Amygdala (tissue), 56 donors: ENCODE measurements around the gene PGAM1.
"Not testable (repeated sequence)": the region's sequence is repeated elsewhere in the genome, so short reads cannot be mapped to it uniquely, and the experiment has no call there.

Experiments used
- DNase-seq, 56 donors: peaks; one replicate each; lab custom pipeline; 2025; lab: John Stamatoyannopoulos, UW

Gene PGAM1

DNA sequence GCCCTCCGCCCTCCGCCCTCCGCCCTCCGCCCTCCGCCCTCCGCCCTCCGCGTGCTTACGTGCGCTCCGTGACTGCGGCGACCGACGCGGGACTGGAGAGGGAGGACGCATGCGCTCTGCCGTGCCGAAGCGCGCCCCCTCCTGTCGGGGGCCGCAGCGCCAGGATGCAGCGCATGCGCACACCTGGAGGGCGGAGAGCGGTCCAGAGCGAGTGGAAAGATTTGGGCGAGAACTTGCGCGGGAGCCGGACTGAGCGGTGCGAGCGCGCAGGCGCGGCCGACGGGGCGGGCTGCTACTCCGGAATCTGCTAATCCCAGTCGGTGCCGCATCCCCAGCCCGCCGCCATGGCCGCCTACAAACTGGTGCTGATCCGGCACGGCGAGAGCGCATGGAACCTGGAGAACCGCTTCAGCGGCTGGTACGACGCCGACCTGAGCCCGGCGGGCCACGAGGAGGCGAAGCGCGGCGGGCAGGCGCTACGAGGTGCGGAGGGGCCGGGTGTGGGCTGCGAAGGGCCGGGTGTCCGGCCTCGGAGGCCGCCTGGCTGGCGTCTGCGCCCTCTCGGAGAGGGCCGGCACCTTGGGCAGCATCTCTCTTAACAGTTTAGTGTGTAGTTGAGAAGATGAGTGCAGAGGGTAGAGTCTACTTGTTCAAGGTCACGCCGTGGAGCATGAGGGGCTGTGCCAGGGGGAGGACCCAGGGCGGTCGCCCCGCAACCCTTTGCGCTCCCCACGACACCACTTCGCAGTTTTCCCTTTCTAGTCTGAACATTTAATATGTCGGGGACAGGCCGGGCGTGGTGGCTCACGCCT is at the start of gene PGAM1:
PGAM1 (plus strand) TSS at position 228 of the 812 bp plus-strand sequence; CDS start at position 345, 117 bp downstream.
- peak; percentile 66 to 99 (median 90) for DNase-seq

DNA sequence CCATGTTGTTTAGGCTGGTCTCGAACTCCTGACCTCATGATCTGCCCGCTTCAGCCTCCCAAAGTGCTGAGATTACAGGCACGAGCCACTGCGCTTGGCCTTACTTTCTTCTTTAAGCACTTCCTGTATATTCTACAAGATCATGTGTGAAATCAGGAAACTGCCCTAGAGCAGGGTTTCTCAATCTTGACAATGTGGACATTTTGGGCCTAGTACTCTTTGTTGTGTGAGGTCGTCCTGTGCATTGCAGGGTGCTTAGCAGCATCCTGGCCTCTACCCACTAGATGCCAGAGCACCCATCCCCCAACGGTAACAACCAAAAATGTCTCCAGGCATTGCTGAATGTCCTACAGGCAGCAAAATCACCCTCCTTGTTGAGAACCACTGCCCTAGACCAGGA is 49.6 kb upstream of the PGAM1 start:
- DNase-seq: no peak

DNA sequence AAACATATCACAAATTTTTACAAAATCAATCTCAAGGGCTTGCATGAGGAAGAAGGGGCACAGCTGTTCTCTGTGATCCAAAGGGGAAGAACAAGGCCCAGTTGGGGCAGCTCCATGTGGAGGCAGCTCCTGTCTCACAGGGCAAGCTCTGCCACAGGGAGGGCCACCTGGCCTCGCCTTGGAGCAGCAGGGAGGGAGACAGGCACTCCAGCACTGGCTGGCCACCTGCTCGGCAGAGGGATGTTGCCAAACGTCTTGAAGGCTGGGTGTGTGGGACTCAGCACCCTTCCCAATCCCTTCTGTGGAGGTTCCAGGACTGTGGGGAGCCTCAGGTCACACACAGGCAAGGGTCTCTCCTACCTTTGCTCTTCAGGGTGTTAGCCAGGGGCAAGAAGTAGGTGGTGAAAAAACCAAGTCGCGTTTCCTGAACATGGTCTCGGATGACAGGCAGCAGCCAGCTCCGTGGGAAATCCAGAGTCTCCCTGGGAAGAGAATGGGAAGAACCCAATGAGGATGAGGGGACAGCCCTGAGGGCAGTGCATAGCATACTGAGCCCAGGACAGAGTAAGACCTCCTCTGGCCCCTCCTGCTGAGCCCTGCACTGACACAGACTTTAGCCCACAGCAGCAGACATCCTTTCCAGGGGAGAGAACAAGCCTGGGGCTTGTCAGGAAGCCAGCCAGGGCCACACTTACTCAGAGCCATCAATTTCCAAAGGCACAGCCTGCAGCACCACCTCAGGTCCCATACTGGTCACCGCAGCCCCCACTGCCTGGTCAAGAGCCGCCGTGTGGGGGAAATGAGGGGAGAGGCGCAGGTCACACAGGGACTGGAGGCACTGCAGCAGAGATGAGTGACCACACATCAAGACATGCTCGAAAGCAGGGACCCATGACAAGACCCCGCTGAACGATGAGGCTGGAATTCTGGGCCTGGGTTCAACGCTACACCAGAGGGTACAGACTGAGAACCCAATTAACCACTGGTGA is 46.8 kb upstream of the PGAM1 start:
- DNase-seq: no peak

DNA sequence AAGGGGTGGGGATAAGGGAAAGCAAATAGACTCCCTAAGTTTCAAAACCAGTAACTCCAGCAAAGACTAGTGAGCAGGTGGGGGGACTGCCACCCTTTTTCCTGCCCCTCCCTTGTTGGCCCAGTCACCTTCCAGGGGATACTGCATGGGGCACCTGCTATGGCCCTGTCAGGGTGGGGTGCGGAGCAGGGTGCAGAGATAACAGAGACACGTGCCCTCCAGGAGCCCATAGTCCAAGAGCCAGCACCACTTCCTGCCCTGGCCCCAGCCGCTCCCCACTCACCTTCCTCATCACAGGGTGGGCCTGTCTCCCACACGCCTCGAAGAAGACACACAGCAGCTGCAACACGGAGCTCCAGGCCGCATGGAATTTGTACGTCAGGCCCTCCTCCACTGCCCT is 45.5 kb upstream of the PGAM1 start:
- DNase-seq: no peak

DNA sequence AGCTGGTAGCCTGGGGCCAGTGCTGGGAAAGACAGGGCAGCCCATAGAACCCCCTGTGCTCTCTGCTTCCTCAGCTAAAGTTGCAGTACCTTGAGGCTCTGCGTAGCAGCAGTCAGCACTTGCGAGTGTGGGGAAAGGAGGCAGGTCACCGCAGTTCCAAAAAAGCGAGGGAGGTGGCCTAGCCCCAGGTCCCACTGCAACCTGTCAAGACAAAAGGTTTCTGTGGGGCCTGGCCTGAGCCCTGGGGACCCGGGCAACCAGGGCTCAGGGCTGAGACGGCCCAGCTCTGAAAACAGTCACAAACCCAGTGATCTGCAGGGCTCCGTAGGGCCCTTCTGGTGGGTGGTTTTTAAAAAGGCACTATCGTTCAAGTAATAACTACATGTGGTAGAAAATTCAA is 44.4 kb upstream of the PGAM1 start:
- no peak for DNase-seq

DNA sequence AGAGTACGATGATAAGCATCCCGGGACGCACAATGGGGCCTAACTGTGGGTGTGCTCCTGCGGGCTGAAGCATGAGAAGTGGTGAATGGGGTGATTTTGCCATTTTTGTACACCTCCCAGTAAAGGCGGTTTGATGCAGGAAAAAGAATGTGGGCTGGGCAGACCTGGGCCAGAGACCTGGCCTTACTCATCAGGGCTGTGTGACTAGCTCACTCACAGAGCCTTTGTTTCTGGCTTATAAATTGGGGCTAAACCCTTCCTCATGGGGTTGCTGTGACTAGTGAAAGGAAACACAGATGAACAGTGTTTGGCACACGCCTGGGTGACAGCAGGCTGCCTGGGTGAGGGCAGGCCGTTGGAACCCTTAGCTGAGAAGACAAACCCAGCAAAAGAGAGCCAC is 42.8 kb upstream of the PGAM1 start:
- DNase-seq: no peak

DNA sequence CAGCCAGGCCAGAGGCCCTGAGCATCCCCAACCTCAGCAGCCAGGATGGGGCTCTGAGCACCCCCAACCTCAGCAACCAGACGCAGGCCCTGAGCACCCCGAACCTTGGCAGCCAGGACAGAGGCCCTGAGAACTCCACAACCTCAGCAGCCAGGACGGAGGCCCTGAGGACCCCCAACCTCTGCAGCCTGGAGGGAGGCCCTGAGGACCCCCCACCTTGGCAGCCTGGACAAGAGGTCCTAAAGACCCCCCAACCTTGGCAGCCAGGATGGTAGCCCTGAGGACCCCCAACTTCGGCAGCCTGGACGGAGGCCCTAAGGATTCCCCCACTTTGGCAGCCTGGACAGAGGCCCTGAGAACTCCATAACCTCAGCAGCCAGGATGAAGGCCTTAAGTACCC is 41.8 kb upstream of the PGAM1 start:
- DNase-seq: no peak

DNA sequence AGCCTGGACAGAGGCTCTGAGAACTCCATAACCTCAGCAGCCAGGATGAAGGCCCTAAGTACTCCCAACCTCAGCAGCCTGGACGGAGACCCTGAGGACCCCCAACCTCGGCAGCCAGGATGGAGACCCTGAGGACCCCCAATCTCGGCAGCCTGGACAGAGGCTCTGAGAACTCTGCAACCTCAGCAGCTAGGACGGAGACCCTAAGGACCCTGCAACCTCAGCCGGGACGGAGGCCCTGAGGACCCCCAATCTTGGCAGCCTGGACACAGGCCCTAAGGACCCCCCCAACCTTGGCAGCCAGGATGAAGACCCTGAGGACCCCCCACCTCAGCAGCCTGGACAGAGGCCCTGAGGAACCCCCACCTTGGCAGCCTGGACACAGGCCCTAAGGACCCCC is 41.4 kb upstream of the PGAM1 start:
- no peak for DNase-seq

DNA sequence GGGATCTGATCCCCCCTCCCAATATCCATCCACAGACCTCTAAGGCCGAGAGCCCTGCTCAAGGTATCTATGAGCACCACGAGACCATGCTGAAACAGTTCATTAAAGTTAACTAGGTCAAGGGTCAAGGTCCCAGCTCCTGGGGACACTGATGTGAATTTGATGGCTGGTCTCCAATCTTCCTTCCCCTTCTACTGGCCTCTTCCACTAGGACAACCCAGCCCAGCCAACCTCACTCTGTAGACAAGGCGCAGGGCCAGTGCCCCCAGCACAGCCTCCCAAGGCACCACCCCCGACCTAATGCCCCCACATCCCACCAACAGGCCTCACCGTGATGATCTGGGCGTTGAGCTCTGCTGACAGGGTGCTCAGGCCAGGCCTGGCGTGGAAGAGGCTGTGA is 40.4 kb upstream of the PGAM1 start:
- DNase-seq: no peak

DNA sequence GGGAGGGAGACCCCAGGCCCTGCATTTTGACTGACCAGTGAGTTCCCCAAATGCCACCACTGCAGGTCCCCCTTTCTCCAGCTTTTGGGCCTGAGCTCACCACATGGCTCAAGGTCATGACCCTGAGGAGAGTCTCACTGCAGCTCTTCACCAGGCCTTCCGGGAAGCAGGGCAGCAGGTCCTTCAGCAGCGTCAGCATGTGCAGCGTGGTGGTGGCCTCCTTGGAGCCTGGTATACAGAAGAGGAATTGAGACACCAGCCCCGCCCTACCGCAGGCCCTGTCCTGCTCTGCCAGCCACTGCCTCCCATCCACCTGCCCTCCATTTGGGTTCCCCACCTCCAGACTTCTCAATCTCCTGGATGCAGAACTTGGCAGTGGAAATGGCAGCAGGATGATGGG is 37.8 kb upstream of the PGAM1 start:
- no peak for DNase-seq

DNA sequence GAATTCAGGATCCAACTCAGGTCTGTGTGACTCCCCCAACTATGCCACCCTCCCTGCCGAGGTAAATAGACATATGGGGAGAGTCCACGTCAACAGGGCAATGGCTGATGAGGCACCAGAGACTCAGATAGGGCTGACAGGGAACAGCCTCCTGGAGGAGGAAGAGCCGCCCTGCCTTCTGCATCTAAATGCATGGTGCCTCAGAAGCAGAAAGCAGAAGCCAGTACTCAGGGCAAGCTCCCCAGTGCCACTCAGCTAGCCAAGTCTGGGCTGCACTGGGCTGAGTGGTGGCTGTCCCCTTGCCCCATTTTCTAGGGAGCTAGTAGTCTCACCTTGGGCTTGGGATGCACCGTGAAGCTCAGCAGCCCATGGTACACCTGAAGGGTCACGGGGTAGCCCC is 35.9 kb upstream of the PGAM1 start:
- DNase-seq: no peak

DNA sequence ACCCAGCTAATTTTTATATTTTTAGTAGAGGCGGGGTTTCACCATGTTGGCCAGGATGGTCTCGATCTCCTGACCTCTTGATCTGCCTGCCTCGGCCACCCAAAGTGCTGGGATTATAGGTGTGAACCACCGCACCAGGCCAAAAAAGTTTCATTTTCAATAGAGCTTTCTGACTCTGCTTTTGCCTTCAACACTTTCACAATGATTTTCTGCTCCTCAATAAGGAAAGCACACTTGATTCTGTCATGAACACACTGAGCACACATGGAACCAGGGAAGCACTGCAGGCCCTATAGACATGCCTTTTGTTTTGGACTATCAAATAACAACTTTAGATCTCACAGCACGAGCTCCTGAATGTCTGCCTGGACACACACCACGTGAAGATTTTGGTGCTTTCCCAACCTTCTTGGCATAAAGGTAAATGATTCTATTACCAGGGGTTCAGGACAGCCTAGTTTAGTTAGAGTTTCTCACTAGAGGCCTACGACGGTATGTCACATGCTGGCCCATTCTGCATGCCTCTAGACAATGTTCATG is 32.9 kb upstream of the PGAM1 start:
- DNase-seq: no peak

DNA sequence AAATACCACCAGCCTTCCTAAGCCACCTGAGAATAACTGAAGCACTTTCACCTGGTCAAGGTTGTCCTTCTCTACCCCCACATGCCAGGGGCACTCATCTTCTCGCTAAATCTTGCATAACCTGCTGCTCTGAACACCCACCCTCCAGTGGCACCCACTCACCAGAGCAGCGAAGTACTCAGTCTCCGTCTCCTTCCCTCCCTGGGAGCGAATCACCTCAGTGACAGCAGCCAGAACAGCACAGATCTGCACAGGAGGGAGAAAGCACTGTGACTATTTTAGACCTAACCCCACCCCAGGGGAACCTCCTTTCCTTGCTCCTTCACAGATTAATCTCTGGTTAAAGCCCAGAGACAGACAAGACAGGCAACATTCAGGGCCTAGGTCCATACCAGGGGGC is 29.9 kb upstream of the PGAM1 start:
- no peak for DNase-seq

DNA sequence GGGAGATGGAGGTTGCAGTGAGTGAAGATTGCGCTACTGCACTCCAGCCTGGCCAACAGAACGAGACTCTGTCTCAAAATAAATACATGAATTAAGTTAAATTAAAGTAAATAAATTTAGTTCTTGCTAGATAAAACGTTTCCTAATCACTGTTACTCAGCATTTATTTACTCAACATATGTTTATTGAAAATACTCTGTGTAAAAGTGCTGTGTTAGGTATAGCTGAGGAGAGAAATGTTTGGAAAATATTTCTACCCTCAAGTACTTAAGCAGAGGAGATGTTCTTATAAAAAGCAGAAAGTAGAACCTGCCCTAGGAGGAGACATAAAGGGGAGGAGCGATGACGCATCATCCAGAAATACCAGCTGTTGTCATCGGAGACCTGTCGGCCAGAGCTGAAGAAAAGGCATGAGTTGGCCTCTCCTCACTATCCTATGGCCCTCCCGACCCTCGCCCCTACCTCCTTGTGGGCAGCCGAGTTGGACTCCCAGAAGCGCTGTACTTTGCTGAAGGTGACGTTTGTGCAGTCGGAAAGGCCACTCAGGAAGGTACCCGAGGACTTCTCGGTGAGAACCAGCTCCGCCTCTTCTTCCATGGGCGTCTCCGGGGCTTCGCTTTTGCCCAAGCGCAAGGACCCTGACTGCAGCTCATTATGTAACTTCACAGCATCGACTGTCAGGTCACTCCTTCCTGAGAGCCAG is 26.0 kb upstream of the PGAM1 start:
- DNase-seq: peak in 2 of 56 donors; percentile 3 to 23

DNA sequence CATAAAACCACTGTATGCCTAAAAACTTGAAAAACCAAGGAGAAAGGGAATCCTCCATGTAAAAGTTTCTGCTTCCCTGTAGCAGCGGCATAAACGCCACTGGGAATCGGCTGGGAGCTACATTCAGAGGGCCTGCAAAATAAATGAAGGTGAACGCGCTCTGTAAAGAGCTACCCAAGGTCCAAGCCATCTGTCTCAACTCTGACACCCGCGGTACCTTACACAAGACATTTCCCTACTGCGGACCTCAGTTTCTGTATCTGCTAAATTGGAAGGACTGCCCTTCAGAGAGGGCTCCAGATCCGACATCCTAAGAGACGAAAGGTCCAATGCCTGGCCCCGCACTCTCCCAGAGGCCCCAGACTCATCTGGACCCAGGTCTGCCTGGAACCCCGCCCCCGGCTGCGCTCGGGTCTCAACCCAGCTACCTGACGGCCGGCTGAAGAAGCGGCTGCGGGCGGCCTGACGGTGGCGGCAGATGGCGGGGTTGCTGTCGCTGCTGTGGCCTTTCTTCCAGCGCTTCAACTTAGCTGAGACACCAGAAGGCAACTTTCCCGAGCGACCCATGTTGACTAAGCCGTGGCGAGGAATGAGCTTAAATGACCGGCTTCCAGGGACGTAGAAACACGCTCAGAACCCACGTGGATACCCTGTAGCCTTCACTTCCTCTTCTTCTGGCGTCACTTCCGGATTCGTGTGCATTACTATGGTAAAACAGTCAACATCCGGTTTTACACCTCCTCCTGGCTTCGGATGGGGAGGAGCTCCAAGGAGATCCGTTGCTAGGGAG is 25.1 kb upstream of the PGAM1 start, which contains the start of gene RRP12:
RRP12 (minus strand) TSS at position 676 of the 790 bp plus-strand sequence; CDS start at position 567, 109 bp downstream.
- DNase-seq: peak; percentile 17 to 95 (median 78)

DNA sequence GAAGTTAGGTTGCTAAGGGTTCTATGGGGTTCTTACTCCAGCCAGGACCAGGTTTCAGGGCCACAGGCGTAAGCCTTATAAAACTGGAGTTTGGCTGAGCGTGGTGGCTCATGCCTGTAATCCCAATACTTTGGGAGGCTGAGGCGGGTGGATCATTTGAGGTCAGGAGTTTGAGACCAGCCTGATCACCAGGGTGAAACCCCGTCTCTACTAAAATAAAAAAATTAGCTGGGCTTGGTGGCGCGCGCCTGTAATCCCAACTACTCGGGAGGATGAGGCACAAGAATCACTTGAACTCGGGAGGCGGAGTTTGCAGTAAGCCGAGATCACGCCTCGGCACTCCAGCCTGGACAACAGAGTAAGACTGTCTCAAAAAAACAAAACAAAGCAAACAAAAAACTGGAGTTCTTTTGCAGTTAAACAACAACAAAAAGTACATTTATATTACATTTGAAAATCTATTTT is 24.5 kb upstream of the PGAM1 start:
- no peak for DNase-seq

DNA sequence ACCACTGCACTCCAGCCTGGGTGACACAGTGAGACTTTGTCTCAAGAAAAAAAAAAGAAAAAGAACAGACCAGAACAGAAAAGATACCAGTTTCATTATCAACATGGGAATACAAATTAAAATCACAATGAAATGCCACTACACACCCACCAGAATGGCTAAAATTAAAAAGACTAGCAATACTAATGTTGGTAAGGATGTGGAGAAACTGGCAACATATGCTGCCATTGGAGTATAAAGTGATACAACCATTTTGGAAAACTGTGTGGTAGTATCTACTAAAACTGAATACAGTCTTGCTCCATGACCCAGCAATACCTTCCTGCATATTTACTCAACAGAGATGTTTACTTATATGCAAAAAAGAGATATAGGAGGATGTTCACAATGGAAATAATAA is 21.9 kb upstream of the PGAM1 start:
- no peak for DNase-seq

DNA sequence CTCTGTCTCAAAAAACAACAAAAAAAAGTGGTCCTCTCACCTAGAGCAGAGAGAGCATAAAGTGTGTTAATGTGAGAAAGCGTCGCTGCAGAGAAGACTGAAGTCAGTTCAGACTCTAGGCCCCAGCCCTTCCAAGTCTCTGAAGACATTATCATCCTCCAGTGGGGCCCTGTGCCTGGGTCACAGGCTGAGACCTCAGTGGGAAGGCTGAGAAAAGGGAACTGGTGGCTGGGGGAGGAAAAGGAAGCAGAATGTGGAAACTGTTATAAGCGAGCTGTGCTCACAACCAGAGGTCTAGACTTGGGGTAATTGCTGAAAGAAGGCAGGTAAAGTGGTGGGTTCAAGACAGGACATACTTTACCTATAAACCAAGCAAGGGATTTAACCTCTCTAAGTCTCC is 19.9 kb upstream of the PGAM1 start:
- DNase-seq: peak in 2 of 56 donors; percentile 22 to 24

DNA sequence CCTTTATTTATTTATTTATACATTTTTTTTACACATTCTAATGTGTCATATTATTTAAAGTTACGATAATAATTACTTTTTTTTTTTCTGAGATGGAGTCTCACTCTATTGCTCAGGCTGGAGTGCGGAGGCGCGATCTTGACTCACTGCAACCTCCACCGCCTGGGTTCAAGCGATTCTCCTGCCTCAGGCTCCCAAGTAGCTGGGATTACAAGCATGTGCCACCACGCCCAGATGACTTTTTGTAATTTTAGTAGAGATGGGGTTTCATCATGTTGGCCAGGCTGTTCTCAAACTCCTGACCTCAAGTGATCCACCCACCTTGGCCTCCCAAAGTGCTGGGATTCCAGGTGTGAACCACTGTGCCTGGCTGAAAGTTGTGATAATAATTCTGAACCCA is 19.5 kb upstream of the PGAM1 start:
- DNase-seq: not testable (repeated sequence)
